ENCODE data around the gene MAML2.
"Not testable (repeated sequence)": the region's sequence is repeated elsewhere in the genome, so short reads cannot be mapped to it uniquely, and the experiment has no call there.

The MAML2 gene

GRCh38 chr11:96282625-96283220, 60.3 kb downstream of the MAML2 start:
- Histone ChIP-seq H3K36me3 (ENCODE audit: insufficient read depth, low read length) (no peaks in the 10 kb centered on the region), H3K4me1 (ENCODE audit: insufficient read depth, low read length) (peaks cover 23% of the 10 kb centered on the region), H3K9me3 (ENCODE audit: control insufficient read depth, insufficient read depth, low read length) (no peaks in the 10 kb centered on the region), H3K9ac (ENCODE audit: low read depth, low read length) (no peak overlapping the region)

GRCh38 chr11:96280444-96280843, 62.6 kb downstream of the MAML2 start:
- H3K9ac ChIP-seq (ENCODE audit: low read depth, low read length), result no peak overlapping the region
- H3K9me3 ChIP-seq (ENCODE audit: control insufficient read depth, insufficient read depth, low read length), result no peaks in the 10 kb centered on the region
- H3K36me3 ChIP-seq (ENCODE audit: insufficient read depth, low read length), result no peaks in the 10 kb centered on the region
- H3K4me1 ChIP-seq (ENCODE audit: insufficient read depth, low read length), result peaks cover 28% of the 10 kb centered on the region

GRCh38 chr11:96279896-96280290, 63.1 kb downstream of the MAML2 start:
- no peaks in the 10 kb centered on the region for H3K36me3 ChIP-seq (ENCODE audit: insufficient read depth, low read length)
- H3K4me1 ChIP-seq (ENCODE audit: insufficient read depth, low read length), result peaks cover 28% of the 10 kb centered on the region
- no peaks in the 10 kb centered on the region for H3K9me3 ChIP-seq (ENCODE audit: control insufficient read depth, insufficient read depth, low read length)
- no peak overlapping the region for H3K9ac ChIP-seq (ENCODE audit: low read depth, low read length)

- Histone ChIP-seq H3K9me3 (ENCODE audit: control insufficient read depth, insufficient read depth, low read length) (no peaks in the 10 kb centered on the region), H3K4me1 (ENCODE audit: insufficient read depth, low read length) (peaks cover 28% of the 10 kb centered on the region), H3K36me3 (ENCODE audit: insufficient read depth, low read length) (no peaks in the 10 kb centered on the region), H3K9ac (ENCODE audit: low read depth, low read length) (no peak overlapping the region)
Observed at GRCh38 chr11:96279018-96279895, 63.7 kb downstream of the MAML2 start.

- H3K9me3 ChIP-seq (ENCODE audit: control insufficient read depth, insufficient read depth, low read length), result no peaks in the 10 kb centered on the region
- H3K9ac ChIP-seq (ENCODE audit: low read depth, low read length), result no peak overlapping the region
- H3K4me1 ChIP-seq (ENCODE audit: insufficient read depth, low read length), result peaks cover 29% of the 10 kb centered on the region
- no peaks in the 10 kb centered on the region for H3K36me3 ChIP-seq (ENCODE audit: insufficient read depth, low read length)
Observed at GRCh38 chr11:96278039-96278897, 64.7 kb downstream of the MAML2 start.

GRCh38 chr11:96277696-96278038, 65.3 kb downstream of the MAML2 start:
- no peak overlapping the region for H3K9ac ChIP-seq (ENCODE audit: low read depth, low read length)
- H3K36me3 ChIP-seq (ENCODE audit: insufficient read depth, low read length), result no peaks in the 10 kb centered on the region
- no peaks in the 10 kb centered on the region for H3K9me3 ChIP-seq (ENCODE audit: control insufficient read depth, insufficient read depth, low read length)
- H3K4me1 ChIP-seq (ENCODE audit: insufficient read depth, low read length), result peaks cover 35% of the 10 kb centered on the region

GRCh38 chr11:96276836-96277235, 66.2 kb downstream of the MAML2 start:
- Histone ChIP-seq H3K4me1 (ENCODE audit: insufficient read depth, low read length) (peaks cover 38% of the 10 kb centered on the region), H3K36me3 (ENCODE audit: insufficient read depth, low read length) (no peaks in the 10 kb centered on the region), H3K9ac (ENCODE audit: low read depth, low read length) (no peak overlapping the region), H3K9me3 (ENCODE audit: control insufficient read depth, insufficient read depth, low read length) (no peaks in the 10 kb centered on the region)

GRCh38 chr11:96275801-96276594, 67.0 kb downstream of the MAML2 start:
- Histone ChIP-seq H3K4me1 (ENCODE audit: insufficient read depth, low read length) (peaks cover 38% of the 10 kb centered on the region), H3K36me3 (ENCODE audit: insufficient read depth, low read length) (no peaks in the 10 kb centered on the region), H3K9ac (ENCODE audit: low read depth, low read length) (no peak overlapping the region), H3K9me3 (ENCODE audit: control insufficient read depth, insufficient read depth, low read length) (no peaks in the 10 kb centered on the region)

- no peak overlapping the region for H3K9ac ChIP-seq (ENCODE audit: low read depth, low read length)
- no peaks in the 10 kb centered on the region for H3K36me3 ChIP-seq (ENCODE audit: insufficient read depth, low read length)
- peaks cover 4% of the 10 kb centered on the region; the same call in 1 of the 2 replicates for H3K9me3 ChIP-seq (ENCODE audit: control insufficient read depth, insufficient read depth, low read length)
- H3K4me1 ChIP-seq (ENCODE audit: insufficient read depth, low read length), result peaks cover 22% of the 10 kb centered on the region
Observed at GRCh38 chr11:96273507-96273906, 69.5 kb downstream of the MAML2 start.

- Histone ChIP-seq H3K9ac (ENCODE audit: low read depth, low read length) (no peak overlapping the region), H3K4me1 (ENCODE audit: insufficient read depth, low read length) (peaks cover 15% of the 10 kb centered on the region)
Observed at GRCh38 chr11:96272529-96273222, 70.3 kb downstream of the MAML2 start.

GRCh38 chr11:96271777-96272176, 71.2 kb downstream of the MAML2 start:
- Histone ChIP-seq H3K9ac (ENCODE audit: low read depth, low read length) (no peak overlapping the region), H3K36me3 (ENCODE audit: insufficient read depth, low read length) (no peaks in the 10 kb centered on the region), H3K4me1 (ENCODE audit: insufficient read depth, low read length) (peaks cover 15% of the 10 kb centered on the region), H3K9me3 (ENCODE audit: control insufficient read depth, insufficient read depth, low read length) (peaks cover 4% of the 10 kb centered on the region; the same call in 1 of the 2 replicates)

More at GRCh38 chr11:96272529-96273222, 70.3 kb downstream of the MAML2 start:
- H3K9me3 ChIP-seq (ENCODE audit: control insufficient read depth, insufficient read depth, low read length), result peaks cover 4% of the 10 kb centered on the region; the same call in 1 of the 2 replicates
- H3K36me3 ChIP-seq (ENCODE audit: insufficient read depth, low read length), result no peaks in the 10 kb centered on the region

- H3K9ac ChIP-seq (ENCODE audit: low read depth, low read length); H3K9me3 ChIP-seq (ENCODE audit: control insufficient read depth, insufficient read depth, low read length); H3K36me3 ChIP-seq (ENCODE audit: insufficient read depth, low read length): not testable (repeated sequence)
- H3K4me1 ChIP-seq (ENCODE audit: insufficient read depth, low read length), result peaks cover 14% of the 10 kb centered on the region
Observed at GRCh38 chr11:96271352-96271751, 71.6 kb downstream of the MAML2 start.

GRCh38 chr11:96268527-96268926, 74.5 kb downstream of the MAML2 start:
- H3K9me3 ChIP-seq (ENCODE audit: control insufficient read depth, insufficient read depth, low read length); H3K36me3 ChIP-seq (ENCODE audit: insufficient read depth, low read length); H3K9ac ChIP-seq (ENCODE audit: low read depth, low read length): not testable (repeated sequence)
- H3K4me1 ChIP-seq (ENCODE audit: insufficient read depth, low read length), result peaks cover 14% of the 10 kb centered on the region
